Suprapubic skin (tissue), 4 donors: ENCODE measurements around the gene PNMA6E. TPM values are rescaled to one million over a fixed set of nuclear protein-coding genes. Genes with fewer than 3 reads are reported as not detected.

Experiments
- DNase-seq, 2 donors: peaks; one replicate each; pipeline ENCODE4 v3.0.0-alpha.2; 2019; ENCODE audit warnings: low spot score in 2 of 2
- H3K27ac ChIP-seq: fragments of 200-600 bp; sonication (generic); one replicate; pipeline ENCODE4 v1.5.1; 2019
- H3K27me3 ChIP-seq: fragments of 200-600 bp; sonication (generic); one replicate; pipeline ENCODE4 v1.5.1; 2019
- H3K36me3 ChIP-seq: fragments of 200-600 bp; sonication (generic); one replicate; pipeline ENCODE4 v1.5.1; 2019
- H3K4me1 ChIP-seq: fragments of 200-600 bp; sonication (generic); one replicate; pipeline ENCODE4 v1.5.1; 2019
- H3K4me3 ChIP-seq: fragments of 200-600 bp; sonication (generic); one replicate; pipeline ENCODE4 v1.5.1; 2019; ENCODE audit warnings: mild to moderate bottlenecking
- H3K9me3 ChIP-seq: fragments of 200-600 bp; sonication (generic); one replicate; pipeline ENCODE4 v1.5.1; 2019
- EP300 ChIP-seq: sonication (generic); formaldehyde crosslinking; IDR thresholded peaks from one replicate; pipeline ENCODE4 v1.6.1; 2017; ENCODE audit warnings: antibody characterized with exemption
- POLR2A ChIP-seq, 2 donors: fragments of 450-650 bp; IDR thresholded peaks; one replicate each; pipeline ENCODE4 v1.6.1; 2017; ENCODE audit warnings: antibody characterized with exemption in 2 of 2, mild to moderate bottlenecking in 2 of 2, moderate library complexity in 2 of 2
- POLR2AphosphoS5 ChIP-seq, 3 donors: sonication (generic); formaldehyde crosslinking; IDR thresholded peaks; one replicate each; pipeline ENCODE4 v1.6.1; 2017; ENCODE audit warnings: antibody characterized with exemption in 3 of 3
- WGBS: methylation state at CpG from one replicate; pipeline ENCODE4 v1.1.5; 2018; 5-methylcytosine and 5-hydroxymethylcytosine counted together
- total RNA-seq, 4 donors: library from RNA; depleted of rRNA; stranded (reverse); fragments of >200 nt; gene quantifications; one replicate each; pipeline ENCODE4 v1.1.0, GENCODE V29; 2016
- TF ChIP-seq, protein P1 (sequence below), 2 donors: fragments of 200-600 bp in 1 of 2; fragments of 450-650 bp in 1 of 2; sonication (generic) in 1 of 2; IDR thresholded peaks; one replicate each; pipeline ENCODE4 v1.5.1; 2016 to 2019; ENCODE audit warnings: antibody characterized with exemption in 2 of 2, mild to moderate bottlenecking in 1 of 2, moderate library complexity in 1 of 2

PNMA6E gene
- total RNA-seq, 4 donors from 2014 or later: 0.29 TPM; not detected in 3

GRCh38 chrX:153382563-153383482 lies 18.3 kb downstream of the PNMA6E start:
- Histone ChIP-seq H3K4me1 (no peaks in the 10 kb centered on the region), H3K9me3 (no peaks in the 10 kb centered on the region), H3K27me3 (no peaks in the 10 kb centered on the region), H3K4me3 (no peak overlapping the region), H3K36me3 (no peaks in the 10 kb centered on the region), H3K27ac (no peak overlapping the region)
- 89% methylated on average over 3 of the region's 3 CpGs for WGBS
- no peak for DNase-seq
- no peak for TF ChIP-seq POLR2AphosphoS5 (IDR thresholded peaks at IDR 0.05)
- no peak for TF ChIP-seq POLR2A (IDR thresholded peaks at IDR 0.05)
- no peak for TF ChIP-seq EP300
- TF ChIP-seq, protein P1, sequence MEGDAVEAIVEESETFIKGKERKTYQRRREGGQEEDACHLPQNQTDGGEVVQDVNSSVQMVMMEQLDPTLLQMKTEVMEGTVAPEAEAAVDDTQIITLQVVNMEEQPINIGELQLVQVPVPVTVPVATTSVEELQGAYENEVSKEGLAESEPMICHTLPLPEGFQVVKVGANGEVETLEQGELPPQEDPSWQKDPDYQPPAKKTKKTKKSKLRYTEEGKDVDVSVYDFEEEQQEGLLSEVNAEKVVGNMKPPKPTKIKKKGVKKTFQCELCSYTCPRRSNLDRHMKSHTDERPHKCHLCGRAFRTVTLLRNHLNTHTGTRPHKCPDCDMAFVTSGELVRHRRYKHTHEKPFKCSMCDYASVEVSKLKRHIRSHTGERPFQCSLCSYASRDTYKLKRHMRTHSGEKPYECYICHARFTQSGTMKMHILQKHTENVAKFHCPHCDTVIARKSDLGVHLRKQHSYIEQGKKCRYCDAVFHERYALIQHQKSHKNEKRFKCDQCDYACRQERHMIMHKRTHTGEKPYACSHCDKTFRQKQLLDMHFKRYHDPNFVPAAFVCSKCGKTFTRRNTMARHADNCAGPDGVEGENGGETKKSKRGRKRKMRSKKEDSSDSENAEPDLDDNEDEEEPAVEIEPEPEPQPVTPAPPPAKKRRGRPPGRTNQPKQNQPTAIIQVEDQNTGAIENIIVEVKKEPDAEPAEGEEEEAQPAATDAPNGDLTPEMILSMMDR (IDR thresholded peaks at IDR 0.05): no peak

- Histone ChIP-seq H3K27me3 (no peaks in the 10 kb centered on the region), H3K4me3 (no peak overlapping the region), H3K27ac (no peak overlapping the region), H3K4me1 (no peaks in the 10 kb centered on the region), H3K36me3 (no peaks in the 10 kb centered on the region), H3K9me3 (no peaks in the 10 kb centered on the region)
- 67% methylated on average over 9 of the region's 12 CpGs for WGBS
- DNase-seq: no peak
- TF ChIP-seq EP300 (no peak), POLR2AphosphoS5 (IDR thresholded peaks at IDR 0.05) (no peak), POLR2A (IDR thresholded peaks at IDR 0.05) (no peak)
- TF ChIP-seq, protein P1 (IDR thresholded peaks at IDR 0.05): no peak
Measured at GRCh38 chrX:153381684-153382532, 19.2 kb downstream of the PNMA6E start.

- Histone ChIP-seq H3K9me3 (no peaks in the 10 kb centered on the region), H3K27ac (no peak overlapping the region), H3K36me3 (no peaks in the 10 kb centered on the region), H3K27me3 (no peaks in the 10 kb centered on the region), H3K4me3 (no peak overlapping the region), H3K4me1 (no peaks in the 10 kb centered on the region)
- DNase-seq: no peak
- TF ChIP-seq, protein P1 (IDR thresholded peaks at IDR 0.05): no peak
- TF ChIP-seq POLR2A (IDR thresholded peaks at IDR 0.05) (no peak), POLR2AphosphoS5 (IDR thresholded peaks at IDR 0.05) (no peak), EP300 (no peak)
- 75% methylated on average over 7 of the region's 9 CpGs for WGBS
Measured at GRCh38 chrX:153380691-153381090, 20.5 kb downstream of the PNMA6E start.

DNA sequence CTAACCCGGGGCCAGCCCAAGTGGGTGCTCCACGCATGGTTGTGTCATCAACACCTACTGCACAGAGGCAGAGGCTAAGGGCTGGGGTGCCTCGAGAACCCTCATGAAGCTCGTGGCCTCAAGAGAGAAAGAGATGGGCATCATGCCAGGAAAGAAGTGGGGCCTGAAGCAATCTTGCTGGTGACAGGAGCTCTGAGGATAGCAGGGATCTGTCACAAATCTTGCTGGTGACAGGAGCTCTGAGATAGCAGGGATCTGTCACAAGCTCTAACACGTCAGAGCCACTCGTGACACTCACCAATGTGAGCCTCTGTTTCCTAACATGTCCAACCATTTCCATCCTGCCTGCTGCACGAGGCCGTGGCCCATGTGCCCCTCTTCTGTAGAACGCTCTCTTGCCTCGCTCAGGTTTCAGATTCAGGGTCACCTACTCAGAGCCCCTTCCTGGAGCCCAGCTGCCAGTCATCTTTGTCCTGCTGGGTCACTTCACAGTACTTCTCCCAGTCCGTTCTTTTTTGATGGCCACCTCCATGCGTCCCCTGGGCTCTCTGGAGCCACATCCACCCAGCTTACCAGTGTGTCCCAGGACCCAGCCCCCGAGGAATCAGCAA lies 21.1 kb downstream of the PNMA6E start:
- Histone ChIP-seq H3K9me3 (no peaks in the 10 kb centered on the region), H3K36me3 (no peaks in the 10 kb centered on the region), H3K4me1 (no peaks in the 10 kb centered on the region), H3K27me3 (no peaks in the 10 kb centered on the region), H3K27ac (no peak overlapping the region), H3K4me3 (no peak overlapping the region)
- TF ChIP-seq, protein P1 (IDR thresholded peaks at IDR 0.05): no peak
- no peak for DNase-seq
- 77% methylated on average over 13 of the region's 13 CpGs for WGBS
